ENCODE data around the gene MEST. TPM values are rescaled to one million over a fixed set of nuclear protein-coding genes. Genes with fewer than 3 reads are reported as not detected.
A peak's percentile ranks its signal among the peaks of the same experiment; 100 is the strongest.

MEST gene
- polyA plus RNA-seq, 1 donor: 169 TPM

DNA sequence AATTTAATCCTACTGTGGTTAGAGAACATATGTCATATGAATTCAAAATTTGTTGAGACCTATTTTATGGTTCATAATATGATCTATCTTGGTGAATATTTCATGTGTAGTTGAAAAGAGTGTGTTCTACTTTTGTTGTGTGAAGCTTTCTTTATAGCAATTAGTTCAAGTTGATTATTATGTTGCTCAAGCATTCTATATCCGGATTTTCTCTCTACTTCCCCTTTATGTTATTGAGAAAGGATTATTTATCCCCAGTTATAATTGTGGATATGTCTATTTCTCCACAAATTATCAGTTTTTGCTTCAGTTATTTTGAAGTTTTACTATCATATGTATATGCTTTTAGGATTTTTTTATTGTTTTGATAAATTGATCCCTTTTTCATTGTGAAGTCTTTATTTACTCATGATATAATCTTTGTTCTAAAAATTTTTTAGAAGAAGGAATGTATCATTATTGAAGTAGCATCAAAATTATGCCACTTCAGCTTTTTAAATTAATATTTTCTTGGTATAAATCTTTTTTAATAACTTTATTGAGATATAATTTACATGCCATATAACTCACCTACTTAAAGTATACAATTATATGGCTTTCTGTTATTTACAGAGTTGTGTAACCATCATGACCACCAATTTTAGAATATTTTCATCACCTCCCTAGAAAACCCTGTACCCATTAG, 12.0 kb upstream of the MEST start:
- WGBS (ENCODE audit: insufficient coverage, low lambda C conversion rate): no CpG with 5 or more reads among the region's 1 CpG
- Histone ChIP-seq H3K4me1 (ENCODE audit: control insufficient read depth, insufficient read depth, low read length) (peaks cover 6% of the 10 kb centered on the region), H3K36me3 (ENCODE audit: control insufficient read depth, insufficient read depth, low read length) (no peaks in the 10 kb centered on the region), H3K27me3 (ENCODE audit: control insufficient read depth, insufficient read depth, low read length) (no peaks in the 10 kb centered on the region), H3K27ac (ENCODE audit: low read length) (no peak overlapping the region), H3K9me3 (ENCODE audit: control insufficient read depth, low read depth, low read length) (no peaks in the 10 kb centered on the region), H3K4me3 (ENCODE audit: low read length) (no peak overlapping the region)
- DNase-seq: no peak

DNA sequence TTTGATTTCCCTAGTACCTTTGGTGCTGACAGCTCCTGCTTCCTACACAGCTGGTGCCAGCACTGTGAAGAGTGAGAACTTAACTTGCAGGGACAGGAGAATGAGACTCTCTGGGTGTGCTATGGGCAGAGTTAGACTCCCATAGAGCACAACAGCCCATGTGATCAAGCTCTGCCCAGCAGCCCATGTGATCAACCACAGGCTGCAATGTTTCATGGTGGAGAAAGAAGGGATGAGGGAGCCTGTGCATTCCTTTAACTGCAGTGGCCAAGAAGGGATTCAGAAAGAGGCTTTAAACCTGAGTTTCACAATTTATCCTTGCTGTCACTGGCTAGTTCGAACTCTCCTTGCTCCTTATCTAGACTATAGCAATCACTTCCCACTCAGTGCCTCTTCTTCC, 10.0 kb upstream of the MEST start:
- H3K36me3 ChIP-seq (ENCODE audit: control insufficient read depth, insufficient read depth, low read length): no peaks in the 10 kb centered on the region
- peaks cover 3% of the 10 kb centered on the region for H3K9me3 ChIP-seq (ENCODE audit: control insufficient read depth, low read depth, low read length)
- no peaks in the 10 kb centered on the region for H3K27me3 ChIP-seq (ENCODE audit: control insufficient read depth, insufficient read depth, low read length)
- H3K27ac ChIP-seq (ENCODE audit: low read length): no peak overlapping the region
- peak in 1 of 2 donors; percentile 31 for DNase-seq
- H3K4me3 ChIP-seq (ENCODE audit: low read length): no peak overlapping the region
- WGBS (ENCODE audit: insufficient coverage, low lambda C conversion rate): no CpG with 5 or more reads among the region's 1 CpG
- peaks cover 6% of the 10 kb centered on the region for H3K4me1 ChIP-seq (ENCODE audit: control insufficient read depth, insufficient read depth, low read length)

DNA sequence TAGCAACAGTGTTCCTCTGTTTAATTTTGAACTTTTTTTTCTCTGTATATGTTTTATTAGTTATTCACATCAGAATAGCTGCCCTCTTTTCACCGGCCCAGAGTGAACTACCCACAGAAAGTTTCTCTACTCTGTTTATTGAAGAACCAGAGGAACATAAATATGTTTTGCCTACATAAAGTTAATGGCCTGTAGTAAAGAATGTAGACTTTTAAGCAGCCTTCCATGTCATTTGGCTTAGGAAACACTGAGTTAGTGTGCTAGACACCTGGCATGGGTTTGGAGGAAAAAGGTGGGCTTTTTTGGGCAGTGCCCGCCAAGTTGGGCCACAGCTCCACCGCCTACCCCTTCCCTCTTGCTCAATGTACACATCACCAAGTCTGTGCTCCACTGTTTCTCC, 8.9 kb upstream of the MEST start:
- H3K4me1 ChIP-seq (ENCODE audit: control insufficient read depth, insufficient read depth, low read length): peaks cover 15% of the 10 kb centered on the region
- no peak for DNase-seq
- no CpG with 5 or more reads among the region's 3 CpGs for WGBS (ENCODE audit: insufficient coverage, low lambda C conversion rate)
- H3K9me3 ChIP-seq (ENCODE audit: control insufficient read depth, low read depth, low read length): peaks cover 3% of the 10 kb centered on the region
- H3K27ac ChIP-seq (ENCODE audit: low read length): no peak overlapping the region
- no peaks in the 10 kb centered on the region for H3K36me3 ChIP-seq (ENCODE audit: control insufficient read depth, insufficient read depth, low read length)
- no peaks in the 10 kb centered on the region for H3K27me3 ChIP-seq (ENCODE audit: control insufficient read depth, insufficient read depth, low read length)
- no peak overlapping the region for H3K4me3 ChIP-seq (ENCODE audit: low read length)

DNA sequence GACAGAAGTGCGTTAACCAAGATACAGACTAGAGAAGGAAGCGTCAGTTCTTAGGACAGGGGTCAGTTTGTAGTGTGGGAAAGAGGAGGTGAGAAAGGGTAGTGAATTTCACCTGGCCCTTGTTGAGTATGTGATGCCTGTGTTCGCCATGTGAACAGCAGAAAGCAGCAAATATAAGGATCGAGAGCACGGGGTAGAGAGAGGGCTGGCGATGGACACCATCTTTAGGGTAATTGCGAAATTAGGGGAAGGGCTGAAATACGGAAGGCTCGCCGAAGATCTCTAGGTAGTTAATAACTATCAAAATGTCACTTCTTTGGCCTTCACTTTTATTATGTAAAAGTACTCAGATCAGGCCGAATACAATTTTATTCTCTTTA, 6.2 kb upstream of the MEST start:
- Histone ChIP-seq H3K27me3 (ENCODE audit: control insufficient read depth, insufficient read depth, low read length) (no peaks in the 10 kb centered on the region), H3K27ac (ENCODE audit: low read length) (peak overlapping the region; percentile 82), H3K4me1 (ENCODE audit: control insufficient read depth, insufficient read depth, low read length) (peaks cover 24% of the 10 kb centered on the region), H3K4me3 (ENCODE audit: low read length) (peak overlapping the region; percentile 70), H3K9me3 (ENCODE audit: control insufficient read depth, low read depth, low read length) (peaks cover 4% of the 10 kb centered on the region), H3K36me3 (ENCODE audit: control insufficient read depth, insufficient read depth, low read length) (no peaks in the 10 kb centered on the region)
- no peak for DNase-seq
- whole genome bisulfite sequencing (ENCODE audit: insufficient coverage, low lambda C conversion rate): 0% methylated on average over 1 of the region's 11 CpGs

DNA sequence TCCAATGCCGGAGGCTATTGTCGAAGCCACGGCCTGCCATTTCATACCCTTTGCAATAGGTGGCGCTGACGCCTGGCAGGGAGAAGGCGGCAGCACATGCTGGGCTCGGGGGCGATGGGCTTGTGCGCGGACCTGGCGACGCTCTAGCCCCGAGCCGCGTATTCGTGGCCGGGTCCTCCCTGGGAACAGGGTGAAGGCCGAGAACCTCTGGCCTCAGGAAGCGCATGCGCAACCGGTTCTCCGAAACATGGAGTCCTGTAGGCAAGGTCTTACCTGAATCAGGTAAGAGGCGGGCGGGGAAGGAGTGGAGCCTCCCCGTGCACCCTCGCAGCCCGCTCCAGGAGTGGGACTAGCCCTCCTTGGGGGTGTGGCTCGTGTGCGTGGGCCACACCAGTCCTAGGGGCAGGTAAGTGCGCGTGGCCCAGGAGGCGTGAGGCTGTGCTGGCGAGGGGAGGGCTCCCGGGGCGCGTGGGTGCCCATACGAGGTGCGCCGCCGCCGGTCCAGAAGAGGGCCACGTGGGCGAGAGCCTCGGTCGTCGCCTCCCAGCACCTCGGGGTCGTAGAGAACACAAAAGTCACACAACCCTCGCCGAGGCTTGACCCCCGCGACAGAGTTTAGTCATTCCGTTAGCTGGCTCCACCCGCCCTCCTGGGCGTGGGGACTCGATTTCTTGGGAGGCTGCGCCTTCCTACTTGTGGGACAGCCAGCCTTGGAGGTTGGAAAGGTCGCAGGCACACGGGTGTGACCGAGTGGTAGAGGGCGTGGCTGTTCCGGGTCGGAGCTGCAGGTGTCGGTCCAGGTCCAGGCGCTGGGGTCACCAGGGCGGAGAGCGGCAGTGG, 5.6 kb upstream of the MEST start:
- H3K4me3 ChIP-seq (ENCODE audit: low read length): peak overlapping the region; percentile 70
- peaks cover 24% of the 10 kb centered on the region for H3K4me1 ChIP-seq (ENCODE audit: control insufficient read depth, insufficient read depth, low read length)
- no peaks in the 10 kb centered on the region for H3K27me3 ChIP-seq (ENCODE audit: control insufficient read depth, insufficient read depth, low read length)
- H3K27ac ChIP-seq (ENCODE audit: low read length): peak overlapping the region; percentile 82
- H3K9me3 ChIP-seq (ENCODE audit: control insufficient read depth, low read depth, low read length): peaks cover 10% of the 10 kb centered on the region
- 10% methylated on average over 2 of the region's 67 CpGs for WGBS (ENCODE audit: insufficient coverage, low lambda C conversion rate)
- DNase-seq: peak; percentile 84 to 94
- no peaks in the 10 kb centered on the region for H3K36me3 ChIP-seq (ENCODE audit: control insufficient read depth, insufficient read depth, low read length)

DNA sequence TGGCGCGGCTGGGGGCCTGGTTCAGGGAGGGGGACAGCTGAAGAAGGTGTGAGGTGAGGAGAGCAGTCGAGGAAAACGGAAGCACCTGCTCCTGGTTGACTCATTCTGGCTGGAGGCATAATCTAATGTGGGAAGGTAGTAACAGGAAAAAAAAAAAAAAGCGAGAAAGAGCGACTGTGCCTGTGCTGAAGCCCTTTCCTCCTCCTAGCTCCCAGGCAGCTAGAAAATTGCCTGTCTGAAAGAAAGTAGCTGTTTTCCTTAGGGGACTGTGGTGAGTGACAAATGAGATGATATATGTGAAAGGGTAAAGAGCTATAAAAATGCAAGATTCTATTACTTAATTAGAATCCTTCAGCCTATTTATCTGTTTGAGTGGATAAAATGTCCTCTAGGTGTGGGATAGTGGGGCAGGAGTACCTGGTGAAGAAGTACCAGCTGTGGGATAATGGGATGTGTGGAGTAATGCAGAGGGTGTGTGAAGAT, 4.9 kb upstream of the MEST start:
- 14% methylated on average over 2 of the region's 6 CpGs for WGBS (ENCODE audit: insufficient coverage, low lambda C conversion rate)
- H3K27me3 ChIP-seq (ENCODE audit: control insufficient read depth, insufficient read depth, low read length): no peaks in the 10 kb centered on the region
- peaks cover 22% of the 10 kb centered on the region for H3K4me1 ChIP-seq (ENCODE audit: control insufficient read depth, insufficient read depth, low read length)
- peak overlapping the region; percentile 70 for H3K4me3 ChIP-seq (ENCODE audit: low read length)
- H3K9me3 ChIP-seq (ENCODE audit: control insufficient read depth, low read depth, low read length): peaks cover 16% of the 10 kb centered on the region
- no peaks in the 10 kb centered on the region for H3K36me3 ChIP-seq (ENCODE audit: control insufficient read depth, insufficient read depth, low read length)
- DNase-seq: peak in 1 of 2 donors; percentile 50
- H3K27ac ChIP-seq (ENCODE audit: low read length): peak overlapping the region; percentile 82

DNA sequence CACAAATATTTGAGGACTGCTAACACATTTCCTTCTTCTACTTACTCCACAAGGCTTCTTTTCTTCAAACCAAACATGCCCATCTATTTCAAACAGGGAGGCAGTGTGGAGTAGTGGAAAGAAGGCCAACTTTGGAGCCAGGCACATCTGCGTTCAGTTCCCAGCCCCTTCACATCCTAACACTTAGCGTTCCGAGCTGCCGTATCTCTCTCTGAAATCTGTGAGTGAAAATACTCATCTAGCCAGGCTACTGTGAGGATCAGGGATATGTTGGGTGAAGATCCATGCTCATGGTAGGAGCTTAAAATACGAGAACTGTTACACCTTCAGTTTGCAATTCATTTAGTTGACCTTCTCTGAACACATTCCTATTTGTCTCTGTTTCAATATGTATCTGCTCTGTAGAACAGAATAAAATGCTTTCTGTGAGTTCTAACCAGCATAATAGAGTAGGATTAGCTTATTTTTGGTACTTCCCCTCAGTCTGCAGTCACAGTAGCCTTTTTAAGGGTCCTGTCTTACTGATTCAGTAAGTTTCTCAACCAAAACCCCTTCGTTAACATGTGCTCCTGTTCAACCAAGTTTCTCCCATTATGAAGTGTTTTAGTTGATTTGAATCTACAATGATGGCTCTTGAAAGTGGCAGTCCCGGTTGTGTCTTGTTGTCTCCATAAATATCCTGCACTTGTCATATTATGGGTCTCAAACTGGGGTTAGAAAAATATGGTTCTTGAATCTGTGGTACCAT, 3.3 kb upstream of the MEST start:
- WGBS (ENCODE audit: insufficient coverage, low lambda C conversion rate): no CpG with 5 or more reads among the region's 7 CpGs

DNA sequence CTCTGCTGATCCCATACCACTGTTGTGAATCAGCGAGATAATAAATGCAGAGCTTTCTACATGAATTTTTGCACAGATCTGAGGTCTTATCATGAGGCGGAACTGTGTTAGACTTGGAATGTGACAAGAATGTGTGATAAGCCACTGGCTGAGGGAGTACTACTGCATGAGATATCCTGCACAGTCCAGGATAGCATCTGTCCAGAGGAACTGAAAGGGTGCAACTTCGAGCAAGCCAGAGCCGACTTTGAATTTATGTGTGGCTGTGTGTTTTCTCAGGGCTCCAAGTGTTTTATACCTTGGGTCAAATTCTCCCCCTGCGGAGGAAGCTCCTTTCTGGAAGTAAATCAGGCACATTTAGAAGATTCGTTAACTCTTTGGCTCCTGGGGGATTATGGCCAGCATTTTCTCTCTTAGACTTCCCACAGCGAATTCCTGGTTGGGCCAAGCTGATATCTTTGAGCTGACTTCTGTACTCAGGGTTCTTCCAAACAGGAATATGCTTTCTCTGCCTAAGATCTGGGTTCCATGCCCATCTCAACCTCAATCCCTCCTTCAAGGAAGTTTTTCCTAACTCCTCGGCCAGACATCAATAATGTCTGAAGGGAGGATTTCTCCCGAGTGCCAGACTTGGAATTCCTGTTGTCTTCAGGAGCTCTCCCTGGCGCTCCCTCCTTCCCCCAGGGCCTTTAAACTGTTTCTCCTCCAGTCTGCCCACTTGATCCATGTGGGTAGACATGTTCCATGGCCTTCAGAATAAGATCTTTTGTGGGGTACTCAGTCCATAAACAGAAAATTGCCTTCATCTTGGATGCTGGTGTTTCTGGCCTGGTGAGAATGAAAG, 2.5 kb upstream of the MEST start:
- H3K27me3 ChIP-seq (ENCODE audit: control insufficient read depth, insufficient read depth, low read length): peaks cover 8% of the 10 kb centered on the region
- peak overlapping the region; percentile 10 for H3K27ac ChIP-seq (ENCODE audit: low read length)
- no peak overlapping the region for H3K4me3 ChIP-seq (ENCODE audit: low read length)
- DNase-seq: peak in 1 of 2 donors; percentile 17
- no peaks in the 10 kb centered on the region for H3K36me3 ChIP-seq (ENCODE audit: control insufficient read depth, insufficient read depth, low read length)
- H3K9me3 ChIP-seq (ENCODE audit: control insufficient read depth, low read depth, low read length): peaks cover 25% of the 10 kb centered on the region
- peaks cover 18% of the 10 kb centered on the region for H3K4me1 ChIP-seq (ENCODE audit: control insufficient read depth, insufficient read depth, low read length)
- no CpG with 5 or more reads among the region's 10 CpGs for WGBS (ENCODE audit: insufficient coverage, low lambda C conversion rate)

More for the DNA sequence above, 3.3 kb upstream of the MEST start:
- H3K4me1 ChIP-seq (ENCODE audit: control insufficient read depth, insufficient read depth, low read length): peaks cover 18% of the 10 kb centered on the region
- H3K4me3 ChIP-seq (ENCODE audit: low read length): no peak overlapping the region
- H3K9me3 ChIP-seq (ENCODE audit: control insufficient read depth, low read depth, low read length): peaks cover 25% of the 10 kb centered on the region
- H3K36me3 ChIP-seq (ENCODE audit: control insufficient read depth, insufficient read depth, low read length): no peaks in the 10 kb centered on the region
- H3K27ac ChIP-seq (ENCODE audit: low read length): no peak overlapping the region
- peaks cover 8% of the 10 kb centered on the region for H3K27me3 ChIP-seq (ENCODE audit: control insufficient read depth, insufficient read depth, low read length)
- DNase-seq: no peak

DNA sequence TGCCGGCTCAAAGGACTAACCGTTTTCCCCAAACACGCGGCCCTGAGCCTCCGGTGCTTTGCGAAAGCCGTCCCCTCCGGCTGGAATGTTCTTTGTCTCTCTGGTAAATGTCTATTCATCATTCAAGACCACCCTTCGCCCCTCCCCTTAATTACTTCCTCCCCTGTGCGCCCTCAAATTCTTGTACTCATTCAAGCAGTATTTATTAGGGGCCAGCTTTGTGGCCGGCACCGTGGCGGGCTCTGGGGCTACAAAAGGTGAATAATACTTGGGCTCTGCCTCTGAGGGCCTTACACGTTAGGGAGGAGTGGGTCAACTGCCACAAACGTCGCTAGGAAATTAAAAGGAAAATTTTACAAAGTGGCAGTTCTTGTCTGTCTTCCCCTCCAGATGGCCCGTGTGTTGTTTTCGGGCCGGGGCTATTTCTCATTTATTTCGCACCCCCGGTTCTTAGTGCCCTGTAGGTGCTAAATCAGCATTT, 1.5 kb upstream of the MEST start:
- H3K9me3 ChIP-seq (ENCODE audit: control insufficient read depth, low read depth, low read length): peaks cover 25% of the 10 kb centered on the region
- 60% methylated on average over 2 of the region's 21 CpGs for WGBS (ENCODE audit: insufficient coverage, low lambda C conversion rate)
- peaks cover 3% of the 10 kb centered on the region for H3K36me3 ChIP-seq (ENCODE audit: control insufficient read depth, insufficient read depth, low read length)
- DNase-seq: peak in 1 of 2 donors; percentile 26
- H3K27me3 ChIP-seq (ENCODE audit: control insufficient read depth, insufficient read depth, low read length): peaks cover 8% of the 10 kb centered on the region
- peak overlapping the region; percentile 43 for H3K4me3 ChIP-seq (ENCODE audit: low read length)
- peaks cover 18% of the 10 kb centered on the region for H3K4me1 ChIP-seq (ENCODE audit: control insufficient read depth, insufficient read depth, low read length)
- peak overlapping the region; percentile 45 for H3K27ac ChIP-seq (ENCODE audit: low read length)

Measured in large intestine (tissue), 3 donors.